HCT116 (cell line): Measurements from ENCODE around the gene ACOXL.

ENCODE experiments used
- POLR2A ChIP-seq: IDR thresholded peaks from 2 replicates; pipeline ENCODE4 v1.7.0; 2011; ENCODE audit warnings: borderline replicate concordance; ENCODE audit not compliant: insufficient read depth, insufficient read length; ENCODE audit errors: extremely low read depth
- TF ChIP-seq, protein P1 (sequence below), 3 experiments: fragments of 200-600 bp in 1 of 3; sonication (generic) in 1 of 3; IDR thresholded peaks in 2 of 3; conservative IDR thresholded peaks in 1 of 3; 2 replicates each; pipeline ENCODE4 v1.5.1; 2012 to 2017; ENCODE audit warnings: low read depth in 2 of 3, low read length in 2 of 3, antibody characterized with exemption in 1 of 3, borderline replicate concordance in 1 of 3, control low read depth in 1 of 3, mild to moderate bottlenecking in 1 of 3, mixed read lengths in 1 of 3, mixed run types in 1 of 3, moderate library complexity in 1 of 3; ENCODE audit not compliant: insufficient read depth in 1 of 3
- TF ChIP-seq, protein P2 (sequence below): IDR thresholded peaks from 2 replicates; pipeline ENCODE4 v1.6.1; 2012

DNA sequence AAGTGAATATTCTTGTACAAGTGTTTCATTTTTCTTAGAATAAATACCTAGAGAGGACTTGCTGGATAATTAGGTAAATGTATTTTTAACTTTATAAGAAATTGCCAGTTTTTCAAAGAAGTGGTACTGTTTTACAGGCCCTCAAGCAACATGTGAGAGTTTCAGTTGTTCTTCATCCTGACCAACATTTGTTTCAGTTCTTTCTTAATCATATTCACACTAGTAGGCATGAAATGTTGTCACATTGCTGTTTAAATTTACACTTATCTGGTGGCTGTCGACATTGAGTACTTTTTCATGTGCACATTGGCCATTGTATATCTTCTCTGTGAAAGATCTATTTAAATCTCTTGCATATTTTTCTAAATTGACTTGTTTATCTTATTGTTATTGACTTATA lies 178.1 kb downstream of the ACOXL start:
- TF ChIP-seq POLR2A: no peak
- TF ChIP-seq, protein P1, sequence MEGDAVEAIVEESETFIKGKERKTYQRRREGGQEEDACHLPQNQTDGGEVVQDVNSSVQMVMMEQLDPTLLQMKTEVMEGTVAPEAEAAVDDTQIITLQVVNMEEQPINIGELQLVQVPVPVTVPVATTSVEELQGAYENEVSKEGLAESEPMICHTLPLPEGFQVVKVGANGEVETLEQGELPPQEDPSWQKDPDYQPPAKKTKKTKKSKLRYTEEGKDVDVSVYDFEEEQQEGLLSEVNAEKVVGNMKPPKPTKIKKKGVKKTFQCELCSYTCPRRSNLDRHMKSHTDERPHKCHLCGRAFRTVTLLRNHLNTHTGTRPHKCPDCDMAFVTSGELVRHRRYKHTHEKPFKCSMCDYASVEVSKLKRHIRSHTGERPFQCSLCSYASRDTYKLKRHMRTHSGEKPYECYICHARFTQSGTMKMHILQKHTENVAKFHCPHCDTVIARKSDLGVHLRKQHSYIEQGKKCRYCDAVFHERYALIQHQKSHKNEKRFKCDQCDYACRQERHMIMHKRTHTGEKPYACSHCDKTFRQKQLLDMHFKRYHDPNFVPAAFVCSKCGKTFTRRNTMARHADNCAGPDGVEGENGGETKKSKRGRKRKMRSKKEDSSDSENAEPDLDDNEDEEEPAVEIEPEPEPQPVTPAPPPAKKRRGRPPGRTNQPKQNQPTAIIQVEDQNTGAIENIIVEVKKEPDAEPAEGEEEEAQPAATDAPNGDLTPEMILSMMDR (IDR thresholded peaks at IDR 0.05 in 2 of 3, conservative IDR thresholded peaks at IDR 0.05 in 1 of 3; ENCODE audit: borderline replicate concordance in 1 of 3, insufficient read depth in 1 of 3, low read depth in 2 of 3, low read length in 2 of 3): no peak
- TF ChIP-seq, protein P2, sequence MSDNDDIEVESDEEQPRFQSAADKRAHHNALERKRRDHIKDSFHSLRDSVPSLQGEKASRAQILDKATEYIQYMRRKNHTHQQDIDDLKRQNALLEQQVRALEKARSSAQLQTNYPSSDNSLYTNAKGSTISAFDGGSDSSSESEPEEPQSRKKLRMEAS: no peak
